Inflammatory macrophage treated with lipopolysaccharide for 4 hours (primary cell): ENCODE results near the gene WEE1.
"Not testable (repeated sequence)": the region's sequence is repeated elsewhere in the genome, so short reads cannot be mapped to it uniquely, and the experiment has no call there.

ENCODE experiments used
- DNase-seq: peaks from one replicate; pipeline ENCODE4 v3.0.0-alpha.2; 2020

Gene WEE1

GRCh38 chr11:9573052-9573774 is at the start of gene WEE1:
TSS of gene WEE1 (plus strand) at chr11:9573670. CDS start at chr11:9573934, 264 bp downstream.
- peak; percentile 98 for DNase-seq

- DNase-seq: no peak
Observed at GRCh38 chr11:9524001-9524400, 49.5 kb upstream of the WEE1 start.

GRCh38 chr11:9525116-9525515 is 48.4 kb upstream of the WEE1 start:
- DNase-seq: no peak

- DNase-seq: no peak
Observed at GRCh38 chr11:9527481-9528135, 45.9 kb upstream of the WEE1 start.

- no peak for DNase-seq
Observed at GRCh38 chr11:9528136-9528501, 45.4 kb upstream of the WEE1 start.

GRCh38 chr11:9528573-9529333 is 44.7 kb upstream of the WEE1 start:
- DNase-seq: no peak

- no peak for DNase-seq
Observed at GRCh38 chr11:9529334-9529650, 44.2 kb upstream of the WEE1 start.

- DNase-seq: no peak
Observed at GRCh38 chr11:9530020-9530621, 43.3 kb upstream of the WEE1 start.

- no peak for DNase-seq
Observed at GRCh38 chr11:9530901-9531625, 42.4 kb upstream of the WEE1 start.

- DNase-seq: no peak
Observed at GRCh38 chr11:9533058-9533457, 40.4 kb upstream of the WEE1 start.

- DNase-seq: no peak
Observed at GRCh38 chr11:9533736-9534473, 39.6 kb upstream of the WEE1 start.

- DNase-seq: peak; percentile 95
Observed at GRCh38 chr11:9535189-9535781, 38.2 kb upstream of the WEE1 start.

GRCh38 chr11:9538548-9538947 is 34.9 kb upstream of the WEE1 start:
- DNase-seq: no peak

- not testable (repeated sequence) for DNase-seq
Observed at GRCh38 chr11:9549216-9549615, 24.3 kb upstream of the WEE1 start.

GRCh38 chr11:9550191-9550628 is 23.3 kb upstream of the WEE1 start:
- DNase-seq: no peak

GRCh38 chr11:9561279-9561982 is 12.0 kb upstream of the WEE1 start:
- no peak for DNase-seq

GRCh38 chr11:9562716-9563115 is 10.8 kb upstream of the WEE1 start:
- no peak for DNase-seq

GRCh38 chr11:9563196-9563730 is 10.2 kb upstream of the WEE1 start:
- no peak for DNase-seq

- DNase-seq: peak; percentile 89
Observed at GRCh38 chr11:9565822-9566560, 7.5 kb upstream of the WEE1 start.

GRCh38 chr11:9566561-9567063 is 6.9 kb upstream of the WEE1 start:
- DNase-seq: no peak
